GM12801 (cell line): ENCODE results near the gene SLIRP.

Experiments
- TF ChIP-seq, protein P1 (sequence below): IDR thresholded peaks from one replicate; pipeline ENCODE4 v1.5.1; 2011; ENCODE audit warnings: control low read depth; ENCODE audit not compliant: insufficient read length; ENCODE audit errors: extremely low read depth

SLIRP gene

GRCh38 chr14:77714926-77715325 lies 7.0 kb downstream of the SLIRP start:
- TF ChIP-seq, protein P1, sequence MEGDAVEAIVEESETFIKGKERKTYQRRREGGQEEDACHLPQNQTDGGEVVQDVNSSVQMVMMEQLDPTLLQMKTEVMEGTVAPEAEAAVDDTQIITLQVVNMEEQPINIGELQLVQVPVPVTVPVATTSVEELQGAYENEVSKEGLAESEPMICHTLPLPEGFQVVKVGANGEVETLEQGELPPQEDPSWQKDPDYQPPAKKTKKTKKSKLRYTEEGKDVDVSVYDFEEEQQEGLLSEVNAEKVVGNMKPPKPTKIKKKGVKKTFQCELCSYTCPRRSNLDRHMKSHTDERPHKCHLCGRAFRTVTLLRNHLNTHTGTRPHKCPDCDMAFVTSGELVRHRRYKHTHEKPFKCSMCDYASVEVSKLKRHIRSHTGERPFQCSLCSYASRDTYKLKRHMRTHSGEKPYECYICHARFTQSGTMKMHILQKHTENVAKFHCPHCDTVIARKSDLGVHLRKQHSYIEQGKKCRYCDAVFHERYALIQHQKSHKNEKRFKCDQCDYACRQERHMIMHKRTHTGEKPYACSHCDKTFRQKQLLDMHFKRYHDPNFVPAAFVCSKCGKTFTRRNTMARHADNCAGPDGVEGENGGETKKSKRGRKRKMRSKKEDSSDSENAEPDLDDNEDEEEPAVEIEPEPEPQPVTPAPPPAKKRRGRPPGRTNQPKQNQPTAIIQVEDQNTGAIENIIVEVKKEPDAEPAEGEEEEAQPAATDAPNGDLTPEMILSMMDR = no peak

- TF ChIP-seq, protein P1 = no peak
Measured at GRCh38 chr14:77717608-77718305, 9.9 kb downstream of the SLIRP start.

GRCh38 chr14:77721437-77721836 lies 13.5 kb downstream of the SLIRP start:
- TF ChIP-seq, protein P1 = no peak

DNA sequence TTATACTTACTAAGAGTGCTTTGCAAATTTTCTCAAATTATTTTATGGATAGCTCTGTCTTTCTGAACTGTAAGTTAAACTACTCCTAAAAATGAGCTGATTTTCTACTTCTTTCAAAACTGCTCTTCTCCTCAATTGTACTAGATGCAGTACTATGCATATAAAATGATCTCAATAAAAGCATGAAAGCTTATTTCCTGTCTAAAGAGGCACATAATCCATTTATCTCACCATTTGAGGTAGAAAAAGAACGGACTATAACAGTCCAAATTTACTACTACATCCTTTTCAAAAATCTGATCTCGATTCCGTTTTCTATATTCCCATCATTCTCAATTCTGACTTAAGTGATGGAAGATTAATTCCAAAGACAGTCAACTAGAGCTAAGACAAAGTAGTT lies 14.4 kb downstream of the SLIRP start:
- TF ChIP-seq, protein P1 = no peak

- TF ChIP-seq, protein P1 = no peak
Measured at GRCh38 chr14:77730976-77731497, 23.1 kb downstream of the SLIRP start.

GRCh38 chr14:77738559-77739250 lies 30.8 kb downstream of the SLIRP start:
- TF ChIP-seq, protein P1 = no peak

DNA sequence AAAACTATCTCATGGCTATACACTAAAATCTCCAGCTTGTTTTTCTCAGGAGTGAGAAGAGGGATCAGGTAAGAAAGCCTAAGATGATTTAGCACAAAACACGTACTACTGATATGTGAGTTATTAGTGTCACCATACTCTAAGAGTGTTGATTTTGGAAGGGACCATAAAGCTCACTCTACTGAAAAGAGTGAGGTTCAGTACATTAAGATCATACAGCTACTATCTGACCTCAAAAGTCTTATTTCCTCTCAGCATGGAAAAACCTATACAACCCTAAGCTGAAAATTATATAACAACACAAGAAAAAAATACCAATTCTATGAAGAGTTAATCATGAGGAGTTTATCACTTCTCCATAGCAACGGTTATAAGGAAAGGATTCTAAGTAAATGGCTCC lies 33.5 kb downstream of the SLIRP start:
- TF ChIP-seq, protein P1 = no peak
